Renal cortex interstitium (tissue), 11 donors: Measurements from ENCODE around the gene ADGRG6. TPM values are rescaled to one million over a fixed set of nuclear protein-coding genes. Genes with fewer than 3 reads are reported as not detected.

Experiments used
- DNase-seq, 11 donors: peaks; one replicate each; pipeline ENCODE4 v3.0.0-alpha.2; 2013; ENCODE audit warnings: low read depth in 9 of 11, low spot score in 4 of 11; ENCODE audit errors: extremely low read depth in 1 of 11
- polyA plus RNA-seq, 3 donors: library from polyadenylated mRNA; unstranded; fragments of 120-200 nt; gene quantifications; one replicate each; pipeline ENCODE4 v1.2.1, GENCODE V29; 2013; ENCODE audit not compliant: insufficient read length in 3 of 3

Gene ADGRG6
- polyA plus RNA-seq, 3 donors: 24.1 to 28.4 (median 27.4) TPM

DNA sequence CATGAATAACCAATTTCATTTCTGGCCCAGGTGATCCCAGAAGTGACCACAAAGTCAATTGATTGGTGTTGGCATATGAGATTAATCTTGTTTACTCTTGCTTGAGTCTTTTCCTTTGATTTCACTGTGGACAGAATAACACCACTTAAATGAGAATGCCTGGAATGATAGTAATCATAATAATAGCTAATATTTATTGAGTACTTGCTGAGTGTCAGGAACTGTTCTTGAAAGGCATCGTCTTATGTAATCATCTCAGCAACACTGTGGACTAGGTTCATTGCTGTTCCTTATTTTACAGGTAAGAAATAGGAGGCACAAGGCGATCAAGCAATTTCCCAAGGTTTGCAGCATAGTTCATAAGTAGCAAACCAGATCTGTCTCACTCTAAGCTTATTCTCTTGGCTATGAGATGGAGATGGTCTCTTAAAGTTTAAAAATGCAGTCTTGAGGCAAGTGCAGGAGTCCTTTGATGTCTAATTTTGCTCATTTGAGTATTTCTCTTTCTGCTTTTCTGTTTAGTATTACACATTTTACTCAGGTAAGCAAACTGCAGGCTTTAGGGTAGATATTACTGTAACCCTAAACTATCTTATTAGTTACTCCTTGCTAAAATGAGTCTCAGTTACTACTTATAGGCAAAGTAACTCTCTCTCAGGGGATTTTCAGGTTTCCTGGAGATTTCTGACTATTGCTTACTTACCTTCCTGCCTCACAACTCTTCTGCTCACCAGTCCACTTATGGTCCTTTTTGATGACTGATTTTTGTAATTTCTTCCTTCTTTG, 6.3 kb downstream of the ADGRG6 start:
- DNase-seq: no peak

DNA sequence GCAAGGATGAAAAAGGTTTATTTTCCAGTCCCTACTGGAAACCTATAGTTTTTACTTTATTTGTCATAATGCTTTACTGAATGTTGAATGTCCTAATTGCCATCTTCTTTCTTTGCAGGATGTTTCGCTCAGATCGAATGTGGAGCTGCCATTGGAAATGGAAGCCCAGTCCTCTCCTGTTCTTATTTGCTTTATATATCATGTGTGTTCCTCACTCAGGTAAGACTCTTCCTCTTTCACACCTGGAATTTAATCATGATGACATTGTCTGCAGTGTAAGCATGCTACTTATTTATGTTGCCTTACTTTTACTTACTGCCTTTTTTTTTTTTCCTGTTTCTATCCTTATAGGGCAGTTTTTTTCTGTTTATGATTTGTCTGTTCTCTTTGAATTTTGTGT, 7.6 kb downstream of the ADGRG6 start:
- DNase-seq: no peak

DNA sequence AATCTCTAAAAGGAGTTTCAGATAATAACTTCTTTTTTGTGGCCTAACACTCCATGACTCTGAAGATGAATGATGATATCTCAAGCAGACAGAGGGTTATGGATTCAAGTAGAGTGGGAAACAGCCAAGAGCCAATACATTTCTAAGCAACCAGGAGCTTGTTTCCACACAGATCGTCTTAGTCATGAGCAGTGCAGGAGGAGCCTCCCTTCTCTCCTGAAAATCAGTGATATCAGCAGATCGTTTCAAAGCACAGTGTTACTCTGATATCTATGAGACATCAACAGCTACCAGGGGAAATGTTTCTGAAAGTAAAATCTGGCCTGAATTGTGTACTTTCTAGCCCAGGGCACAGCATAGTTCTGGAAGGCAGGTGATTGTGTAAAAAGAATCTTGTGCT, 11.5 kb downstream of the ADGRG6 start:
- no peak for DNase-seq

DNA sequence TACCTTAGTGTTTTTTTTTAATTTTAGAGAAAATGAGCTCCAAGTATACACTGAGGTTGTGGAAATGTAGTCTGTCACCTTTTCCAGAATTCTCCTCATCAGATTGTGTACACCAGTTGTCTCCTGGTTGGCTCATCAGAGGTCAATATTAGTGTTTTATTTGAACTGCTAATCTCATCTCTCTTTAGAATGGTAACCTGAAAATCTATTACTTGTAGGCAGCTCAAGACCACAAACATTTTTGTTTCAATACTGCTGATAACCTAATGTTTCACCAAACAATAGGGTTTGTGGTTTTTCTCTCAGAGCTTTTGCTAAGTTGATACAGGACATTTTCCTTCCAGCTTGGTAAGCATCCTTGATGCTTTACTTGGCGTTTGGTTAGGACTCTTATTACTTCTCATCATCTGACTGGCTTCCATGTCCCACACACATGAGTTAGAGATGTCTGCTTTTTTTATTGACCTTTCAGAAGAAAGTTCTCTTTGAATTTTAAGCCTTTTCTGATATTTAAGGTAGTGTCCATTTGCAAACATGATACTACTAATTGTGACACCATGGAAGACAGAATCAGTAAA, 15.1 kb downstream of the ADGRG6 start:
- no peak for DNase-seq

DNA sequence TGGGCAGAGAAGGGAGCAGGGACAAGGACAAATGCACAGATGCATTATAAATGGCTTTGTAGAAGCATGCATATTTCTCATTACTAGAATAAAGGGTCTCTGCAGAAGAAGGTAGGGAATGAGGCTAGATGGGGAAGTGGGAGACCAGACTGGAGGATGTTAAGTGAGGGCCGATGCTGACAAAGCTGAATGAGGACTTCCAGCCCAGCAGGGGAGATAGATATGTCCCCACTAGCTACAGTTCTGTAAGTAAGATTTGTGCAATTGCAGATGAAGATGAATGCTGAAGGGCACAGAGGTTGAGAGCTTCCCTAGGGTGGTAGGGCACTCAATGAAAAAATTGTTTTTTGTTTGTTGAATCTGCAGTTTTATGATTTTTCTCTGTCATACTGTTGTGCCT, 16.9 kb downstream of the ADGRG6 start:
- no peak for DNase-seq

DNA sequence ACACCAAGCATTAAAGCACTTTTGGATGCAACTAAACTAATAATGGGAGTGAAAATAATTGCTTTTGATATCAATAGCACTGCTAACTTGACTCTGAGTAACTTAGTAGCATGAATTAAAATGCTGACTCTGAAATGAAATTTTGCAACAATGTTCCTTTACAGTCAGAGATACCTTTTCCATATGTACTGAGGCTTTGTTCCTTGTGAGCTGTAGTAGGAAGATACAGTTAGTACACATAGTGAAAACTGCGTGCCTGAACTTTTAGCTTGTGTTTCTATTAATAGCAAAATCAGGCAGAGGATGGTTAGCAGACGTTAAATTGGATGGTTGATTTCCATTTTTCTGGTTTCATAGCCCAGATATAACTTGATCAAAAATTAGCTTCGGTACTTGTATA, 18.6 kb downstream of the ADGRG6 start:
- DNase-seq: no peak

DNA sequence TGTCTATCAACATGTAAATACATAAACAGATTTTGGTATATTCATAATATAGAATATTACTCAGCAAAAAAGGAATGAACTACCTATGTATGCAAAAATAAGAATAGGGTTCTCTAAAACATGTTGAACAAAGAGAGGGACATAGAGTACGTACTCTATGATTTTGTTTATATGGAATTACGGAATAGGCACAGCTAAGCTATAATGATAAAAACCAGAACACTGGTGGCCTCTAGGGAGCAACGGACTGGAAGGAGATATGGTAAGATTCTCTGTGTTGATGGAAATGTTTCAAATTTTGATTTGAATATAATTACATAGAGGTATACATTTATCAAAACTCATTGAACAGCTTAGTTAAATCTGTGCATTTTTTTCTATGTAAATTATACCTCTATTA, 19.6 kb downstream of the ADGRG6 start:
- DNase-seq: no peak

DNA sequence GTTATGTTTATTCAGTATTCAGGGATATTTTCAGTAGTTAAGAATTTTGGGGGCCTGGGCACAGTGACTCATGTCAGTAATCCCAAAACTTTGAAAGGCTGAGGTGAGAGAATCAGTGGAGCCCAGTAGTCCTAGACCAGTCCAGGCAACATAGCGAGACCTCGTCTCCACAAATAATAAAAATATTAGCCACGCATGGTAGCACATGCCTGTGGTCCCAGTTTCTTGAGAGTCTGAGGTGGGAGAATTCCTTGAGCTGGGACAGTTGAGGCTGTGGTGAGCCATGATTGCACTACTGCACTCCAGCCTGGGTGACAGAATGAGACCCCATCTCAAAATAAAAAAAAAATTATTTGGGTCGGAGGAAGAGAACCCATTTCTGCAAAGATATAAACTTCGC, 20.3 kb downstream of the ADGRG6 start:
- DNase-seq: no peak

DNA sequence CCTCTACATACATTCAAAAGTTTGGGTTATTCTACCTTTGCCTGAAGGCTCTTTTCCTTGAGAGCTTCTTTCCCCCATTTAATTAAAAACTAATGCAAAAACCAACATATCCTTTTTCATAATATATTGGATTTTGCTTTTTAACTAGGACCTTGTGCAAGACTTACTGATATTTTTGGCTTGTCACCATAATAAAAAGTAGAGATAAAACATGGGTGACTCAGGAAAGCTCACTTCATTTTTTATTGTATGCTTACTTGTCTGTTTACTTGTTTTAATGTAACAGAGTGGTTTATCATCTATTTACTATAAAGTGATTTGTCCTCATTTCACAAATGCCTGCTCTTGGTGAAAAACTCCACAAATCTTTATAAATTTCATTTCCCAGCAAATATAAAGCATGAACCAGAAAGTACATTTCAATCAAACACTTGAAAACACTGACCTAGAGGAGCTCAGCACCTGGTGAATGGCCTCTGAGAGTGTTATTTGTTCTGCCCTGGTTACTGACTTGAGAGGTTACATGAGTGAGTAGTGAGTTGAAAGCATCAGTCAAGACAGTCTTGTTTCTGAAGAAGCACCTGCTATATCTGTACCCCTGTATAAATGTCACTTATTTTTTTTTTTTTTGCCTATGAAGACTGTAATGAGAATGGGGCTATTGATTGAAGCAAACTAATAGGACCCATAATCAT, 20.8 kb downstream of the ADGRG6 start:
- DNase-seq: no peak

DNA sequence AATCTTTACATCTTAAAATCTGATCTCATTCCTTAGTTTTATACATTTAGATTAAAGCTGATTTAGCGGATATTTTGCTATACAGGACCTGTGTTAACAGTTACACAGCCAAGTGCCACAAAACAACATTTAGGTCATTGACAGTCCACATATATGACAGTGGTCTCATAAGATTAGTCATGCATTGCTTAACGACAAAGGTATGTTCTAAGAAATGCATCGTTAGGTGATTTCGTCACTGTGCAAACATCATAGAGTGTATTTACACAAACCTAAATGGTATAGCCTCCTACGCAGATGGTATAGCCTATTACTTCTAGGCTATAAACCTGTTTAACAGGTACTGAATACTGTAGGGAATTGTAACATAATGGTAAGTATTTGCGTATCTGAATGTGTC, 21.6 kb downstream of the ADGRG6 start:
- DNase-seq: no peak

DNA sequence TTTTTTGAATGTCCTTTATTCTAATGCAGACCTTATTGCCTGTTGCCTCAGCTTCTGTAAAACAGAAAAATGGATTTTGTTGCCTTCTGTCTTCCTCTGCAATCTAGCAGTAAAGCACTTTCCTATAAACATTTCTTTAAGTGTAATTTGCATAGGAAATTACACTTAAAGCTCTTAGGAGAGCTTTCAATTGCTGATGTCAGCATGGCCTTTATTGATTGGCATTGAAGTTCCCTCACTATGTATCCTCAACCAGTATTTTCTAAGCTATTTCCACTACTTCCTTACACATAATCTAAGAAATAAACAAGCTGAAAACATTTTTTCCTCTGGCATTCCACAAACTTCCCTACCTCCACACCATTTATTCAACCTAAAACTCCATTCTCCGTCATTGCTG, 22.3 kb downstream of the ADGRG6 start:
- no peak for DNase-seq

DNA sequence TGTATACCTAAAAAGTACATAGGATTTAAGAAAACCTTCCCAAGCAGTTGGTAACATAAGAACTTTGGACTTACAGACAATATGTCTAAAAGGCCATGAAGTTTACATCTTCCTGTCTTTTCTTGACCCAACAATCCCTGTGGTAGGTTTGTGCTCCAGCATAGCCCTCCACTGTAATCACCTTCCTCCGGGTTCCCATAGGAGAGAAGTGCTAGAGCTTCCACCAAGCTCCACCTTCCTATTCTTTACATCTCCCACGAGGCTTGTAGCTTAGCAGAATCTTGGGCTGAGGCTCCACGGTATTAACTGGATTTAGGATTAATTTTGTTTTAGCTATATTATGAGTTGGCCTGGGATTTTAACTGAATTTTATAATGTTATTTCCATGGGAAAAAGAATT, 23.3 kb downstream of the ADGRG6 start:
- DNase-seq: no peak

DNA sequence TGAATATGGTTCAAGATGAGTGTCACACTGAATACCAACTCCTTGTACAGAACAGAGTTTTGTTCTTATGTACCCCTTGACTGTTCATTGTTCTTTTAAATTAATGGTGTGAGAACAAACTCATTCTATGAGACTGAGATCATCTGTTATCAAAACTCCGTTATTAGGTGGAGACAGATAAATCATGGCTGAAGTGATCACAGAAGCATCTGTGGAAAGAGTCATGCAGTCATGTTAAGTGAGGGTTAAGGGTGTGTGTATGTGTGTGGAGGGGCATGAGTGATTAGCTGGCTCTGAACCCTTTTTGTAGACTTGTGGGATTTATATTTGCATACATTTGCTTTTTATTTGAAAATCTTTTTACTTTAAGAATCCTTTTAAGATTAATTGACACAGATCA, 24.7 kb downstream of the ADGRG6 start:
- DNase-seq: no peak

DNA sequence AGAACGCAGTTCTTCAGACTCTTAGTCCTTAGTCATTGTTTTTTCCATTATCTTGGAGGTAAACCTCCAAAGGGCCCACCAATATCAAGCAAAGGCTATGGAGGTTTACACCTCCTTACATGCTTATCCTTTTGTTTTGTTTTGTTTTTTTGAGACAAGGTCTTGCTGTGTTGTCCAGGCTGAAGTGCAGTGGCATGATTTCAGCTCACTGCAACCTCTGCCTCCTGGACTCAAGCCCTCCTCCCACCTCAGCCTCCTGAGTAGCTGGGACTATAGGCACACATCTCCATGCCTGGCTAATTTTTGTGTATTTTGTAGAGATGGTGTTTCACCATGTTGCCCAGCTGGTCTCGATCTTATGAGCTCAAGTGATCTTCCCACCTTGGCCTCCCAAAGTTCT, 26.3 kb downstream of the ADGRG6 start:
- no peak for DNase-seq

DNA sequence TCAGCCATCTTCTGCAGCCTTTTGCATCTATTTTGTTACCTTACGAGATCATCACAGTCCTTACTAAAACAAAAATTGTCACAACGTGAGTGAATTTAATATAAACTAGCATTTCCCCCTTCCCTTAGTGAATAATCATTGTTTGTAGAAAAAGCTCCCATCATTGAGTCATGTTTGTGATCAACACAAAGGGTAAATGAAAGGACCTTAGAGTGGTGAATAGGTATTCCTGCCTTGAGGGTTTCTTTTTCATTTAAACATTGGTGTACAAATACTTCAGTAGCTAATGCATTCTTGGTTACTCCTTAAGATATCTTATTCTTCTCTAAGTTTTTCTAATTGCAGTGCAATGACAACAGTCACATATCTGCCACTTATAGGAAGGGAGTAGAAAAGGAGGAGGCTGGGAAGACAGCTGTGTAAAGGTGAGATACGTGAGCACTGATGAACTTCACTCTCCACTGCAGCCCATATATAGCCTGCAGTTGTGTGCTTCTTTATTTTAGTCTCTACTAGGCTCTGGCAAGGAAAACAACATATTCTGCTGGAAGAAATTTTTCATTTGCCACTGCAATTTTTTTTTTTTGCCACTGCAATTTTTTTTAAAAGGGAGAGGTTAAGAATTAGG, 27.8 kb downstream of the ADGRG6 start:
- DNase-seq: no peak

DNA sequence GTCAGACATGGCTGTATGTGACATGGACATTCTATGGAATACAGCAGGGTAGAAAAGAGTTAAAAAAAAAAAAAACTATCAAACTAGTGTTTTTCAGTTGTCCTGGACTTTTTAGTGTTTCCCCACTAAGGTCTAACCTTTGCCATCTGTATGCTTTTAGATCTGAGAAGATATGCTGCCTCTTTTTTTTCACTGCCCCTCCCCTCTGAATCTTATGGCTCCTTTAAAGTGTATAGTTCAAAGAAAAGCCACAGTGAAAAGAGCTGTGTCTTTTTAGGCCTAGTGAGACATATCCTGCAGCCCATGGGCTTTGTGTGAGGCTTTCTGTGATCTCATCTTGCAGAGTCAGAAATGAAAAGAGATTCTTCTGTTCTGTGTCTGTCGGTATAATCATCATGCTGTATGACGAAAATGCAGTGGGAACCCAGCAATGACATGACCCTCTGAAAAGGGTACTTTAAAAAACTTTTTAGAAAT, 29.3 kb downstream of the ADGRG6 start:
- DNase-seq: no peak

DNA sequence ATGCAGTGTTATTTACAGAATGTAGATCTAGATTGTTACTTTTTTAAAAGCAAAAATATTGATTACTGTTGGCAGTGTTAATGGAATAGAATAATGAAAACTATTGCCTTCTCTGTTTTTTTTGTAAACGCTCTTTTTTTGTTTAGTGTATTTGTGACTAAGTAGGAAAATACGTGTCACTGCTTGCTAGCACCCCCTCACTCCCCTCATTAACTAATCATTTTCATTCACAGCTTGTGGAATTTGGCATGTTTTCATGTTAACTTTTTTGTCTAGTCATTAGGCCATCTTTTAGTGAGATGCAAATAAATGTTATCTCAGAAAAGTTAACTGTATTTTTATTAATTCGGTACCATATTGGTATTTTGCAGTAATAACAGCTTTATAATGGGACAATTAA, 29.8 kb downstream of the ADGRG6 start:
- DNase-seq: no peak

DNA sequence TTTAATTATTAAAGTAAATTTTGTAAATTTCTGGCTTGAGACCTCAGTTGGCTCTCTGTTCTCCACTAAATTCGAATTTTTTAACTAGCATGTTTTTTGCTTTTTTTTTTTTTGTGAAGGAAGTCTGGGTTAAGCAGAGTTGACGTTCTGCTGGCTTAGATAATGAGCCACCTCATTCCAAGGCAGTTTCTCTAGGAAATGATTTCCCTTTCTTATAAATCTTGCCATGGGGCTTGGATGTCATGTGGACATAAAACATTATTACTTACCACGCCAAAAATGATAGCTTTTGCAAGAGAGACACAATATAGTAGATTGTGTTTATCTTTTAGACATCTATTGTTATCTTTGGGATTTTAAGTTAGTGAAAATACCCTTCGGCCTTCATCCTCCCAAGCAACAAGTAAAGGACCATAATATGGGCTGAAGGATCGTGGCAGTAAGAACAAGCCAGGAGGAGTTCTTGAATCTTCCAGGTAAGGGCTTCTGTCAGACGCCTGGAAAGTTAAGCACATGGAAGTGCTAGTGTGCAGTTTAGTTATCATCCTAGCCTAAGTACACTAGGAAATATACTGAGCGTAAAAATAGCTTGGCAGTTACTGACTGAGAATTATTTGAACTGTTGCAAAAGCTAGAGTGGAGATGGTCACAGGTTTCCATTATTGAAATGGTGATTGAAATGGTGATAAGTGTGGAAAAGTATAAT, 30.7 kb downstream of the ADGRG6 start:
- no peak for DNase-seq

DNA sequence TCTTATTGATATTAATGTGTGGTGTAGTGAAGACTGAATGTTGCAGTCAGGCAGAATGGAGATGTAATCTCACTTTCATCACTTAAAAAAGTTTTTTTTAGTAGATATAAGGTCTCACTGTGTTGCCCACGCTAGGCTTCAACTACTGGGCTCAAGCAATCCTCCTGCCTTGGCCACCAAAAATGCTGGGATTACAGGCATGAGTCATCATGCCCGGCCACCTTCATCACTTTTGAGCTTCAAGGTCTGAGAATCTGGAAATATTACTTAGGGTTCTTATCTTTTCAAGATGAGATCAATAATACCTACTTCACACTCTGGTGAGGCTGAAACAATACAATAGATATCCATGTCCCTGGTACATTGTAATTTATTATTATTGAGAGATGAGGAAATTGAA, 31.6 kb downstream of the ADGRG6 start:
- no peak for DNase-seq
